Iris pigment epithelial cell (primary cell): ENCODE results near the gene LRMDA.
A peak's percentile ranks its signal among the peaks of the same experiment; 100 is the strongest.
"Not testable (repeated sequence)": the region's sequence is repeated elsewhere in the genome, so short reads cannot be mapped to it uniquely, and the experiment has no call there.

ENCODE experiments used
- DNase-seq: peaks from one replicate; pipeline ENCODE4 v3.0.0-alpha.2; 2011; ENCODE audit warnings: low read depth

The LRMDA gene

GRCh38 chr10:76509446-76509845 lies 1078.0 kb downstream of the LRMDA start:
- peak; percentile 7 for DNase-seq

DNA sequence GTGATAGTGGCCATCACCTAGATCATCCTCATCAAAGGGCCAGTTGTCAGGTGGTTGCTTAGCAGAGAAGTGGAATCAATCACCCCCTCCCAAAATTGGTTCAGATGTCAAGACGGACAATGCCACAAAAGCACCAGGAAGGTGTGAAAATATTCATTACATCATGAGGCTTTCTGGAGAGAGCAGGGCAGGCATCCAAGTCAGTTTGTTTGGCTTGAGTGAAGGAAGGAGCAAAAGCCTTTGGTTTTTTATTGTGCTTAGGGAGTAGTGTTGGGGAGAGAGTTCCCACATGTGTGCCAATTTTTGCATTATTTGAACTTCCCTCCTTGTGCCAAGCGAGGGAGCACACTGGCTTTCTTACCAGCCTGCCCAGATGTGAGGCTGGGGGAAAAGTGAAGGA lies 1082.9 kb downstream of the LRMDA start:
- no peak for DNase-seq

GRCh38 chr10:76514869-76515268 lies 1083.4 kb downstream of the LRMDA start:
- DNase-seq, result no peak

DNA sequence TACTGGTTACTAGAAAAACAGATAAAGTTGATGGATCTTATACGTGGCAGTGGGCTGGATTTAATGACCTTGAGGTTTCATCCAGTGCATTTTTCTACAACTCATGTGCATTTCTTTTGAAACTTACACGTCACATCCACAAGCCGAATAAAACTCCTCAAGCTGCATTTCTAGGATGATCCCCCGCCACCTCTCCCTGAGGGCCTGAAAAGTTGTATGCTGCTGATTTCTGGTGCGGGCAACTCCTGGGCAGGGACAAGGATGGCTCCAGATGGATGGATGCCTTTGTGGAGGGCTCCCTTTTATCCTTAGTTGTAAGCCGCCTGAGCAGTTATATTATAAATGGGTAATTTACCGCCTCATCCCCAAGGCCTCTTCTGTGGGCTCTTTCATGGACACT lies 1091.1 kb downstream of the LRMDA start:
- no peak for DNase-seq

DNA sequence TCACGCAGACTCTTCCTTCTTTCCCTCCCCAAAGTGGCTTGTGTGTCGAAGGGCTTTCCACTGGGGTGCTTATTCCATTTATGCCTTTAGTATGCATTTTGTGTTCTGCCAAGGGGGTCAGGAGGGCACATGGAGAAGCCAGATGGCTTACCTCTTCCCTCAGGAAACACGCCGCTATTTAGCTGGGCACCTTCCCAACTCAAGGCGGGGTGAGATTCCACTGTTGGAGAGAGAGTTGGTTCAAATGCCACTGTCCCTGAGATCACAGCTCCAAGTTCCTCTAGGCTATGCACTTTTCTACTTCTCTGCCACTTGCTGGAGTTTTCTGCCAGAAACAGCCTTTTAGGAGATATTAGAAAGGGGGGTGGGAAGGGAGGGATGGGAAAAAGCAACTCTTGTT lies 1091.8 kb downstream of the LRMDA start:
- no peak for DNase-seq

GRCh38 chr10:76523791-76524351 lies 1092.4 kb downstream of the LRMDA start:
- no peak for DNase-seq

DNA sequence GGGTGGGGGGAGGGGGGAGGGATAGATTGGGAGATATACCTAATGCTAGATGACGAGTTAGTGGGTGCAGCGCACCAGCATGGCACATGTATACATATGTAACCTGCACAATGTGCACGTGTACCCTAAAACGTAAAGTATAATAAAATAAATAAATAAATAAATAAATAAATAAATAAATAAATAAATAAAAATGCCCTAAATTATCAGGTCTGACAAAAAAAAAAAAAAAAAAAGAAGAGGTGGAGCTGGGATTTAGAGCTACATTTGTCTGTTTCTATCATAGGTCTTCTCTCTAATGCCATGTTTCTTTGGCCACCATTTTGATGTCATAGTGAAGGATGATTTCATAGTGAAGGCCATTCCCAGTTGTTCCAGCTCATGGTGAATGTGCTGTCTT lies 1095.4 kb downstream of the LRMDA start:
- DNase-seq, result not testable (repeated sequence)

GRCh38 chr10:76540331-76540730 lies 1108.9 kb downstream of the LRMDA start:
- no peak for DNase-seq

DNA sequence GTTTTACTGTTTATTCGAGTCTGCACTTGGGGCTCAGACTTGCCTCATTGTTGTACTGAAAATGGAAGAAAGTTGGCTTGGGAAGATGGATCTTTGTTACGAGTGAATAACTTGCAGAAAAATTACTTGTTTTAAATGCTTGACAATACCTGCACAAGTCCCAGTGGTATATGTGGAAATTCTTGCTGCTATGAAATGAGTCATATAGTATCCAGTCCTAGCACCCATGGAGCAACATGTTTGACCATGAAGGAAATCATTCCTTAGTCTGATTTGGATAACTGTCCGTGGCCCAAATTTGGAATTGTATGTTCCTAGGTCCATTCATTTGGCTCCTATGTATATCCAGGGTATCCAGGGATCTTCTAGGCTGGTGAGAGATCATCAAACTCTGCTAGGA lies 1109.4 kb downstream of the LRMDA start:
- no peak for DNase-seq

DNA sequence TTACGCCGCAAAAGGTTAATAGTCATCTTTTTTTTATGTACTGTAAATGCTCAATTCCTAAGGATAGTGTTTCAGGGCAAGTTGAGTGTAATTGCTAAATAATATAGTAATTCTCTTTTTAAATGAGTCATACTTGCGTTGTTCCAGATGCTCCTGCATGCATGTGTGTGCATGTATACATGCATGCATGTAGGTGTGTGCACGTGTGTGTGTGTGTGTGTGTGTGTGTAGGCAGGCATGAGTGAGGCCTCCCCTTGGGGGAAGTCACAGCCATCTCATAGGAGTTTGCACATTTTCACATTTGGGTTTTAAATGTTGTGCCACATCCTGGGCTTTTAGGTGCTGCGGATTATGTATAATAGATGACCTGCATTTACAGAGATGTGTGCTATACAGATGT lies 1110.4 kb downstream of the LRMDA start:
- DNase-seq, result no peak

- DNase-seq, result no peak
Measured at GRCh38 chr10:76542307-76542930, 1111.0 kb downstream of the LRMDA start.

GRCh38 chr10:76543655-76544054 lies 1112.2 kb downstream of the LRMDA start:
- DNase-seq, result peak; percentile 51

DNA sequence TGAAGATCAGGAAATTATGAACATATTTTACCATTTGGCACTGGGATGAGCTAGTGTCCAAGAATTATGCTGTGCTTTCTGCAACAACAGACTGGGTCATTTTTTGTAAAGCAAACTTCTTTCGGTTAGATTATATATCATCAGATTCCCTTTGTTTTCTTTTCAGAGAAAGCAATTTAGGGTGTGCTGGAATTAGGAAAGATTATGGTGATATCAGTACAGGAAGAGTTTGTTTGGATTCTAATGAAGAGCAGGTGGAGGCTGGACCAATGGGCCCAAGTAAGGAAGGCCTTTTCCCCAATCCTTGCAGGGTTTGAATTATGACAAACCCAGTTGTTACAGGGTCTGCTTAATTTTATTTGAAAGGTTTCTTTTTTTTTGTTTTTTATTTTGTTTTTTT lies 1113.4 kb downstream of the LRMDA start:
- DNase-seq, result no peak

DNA sequence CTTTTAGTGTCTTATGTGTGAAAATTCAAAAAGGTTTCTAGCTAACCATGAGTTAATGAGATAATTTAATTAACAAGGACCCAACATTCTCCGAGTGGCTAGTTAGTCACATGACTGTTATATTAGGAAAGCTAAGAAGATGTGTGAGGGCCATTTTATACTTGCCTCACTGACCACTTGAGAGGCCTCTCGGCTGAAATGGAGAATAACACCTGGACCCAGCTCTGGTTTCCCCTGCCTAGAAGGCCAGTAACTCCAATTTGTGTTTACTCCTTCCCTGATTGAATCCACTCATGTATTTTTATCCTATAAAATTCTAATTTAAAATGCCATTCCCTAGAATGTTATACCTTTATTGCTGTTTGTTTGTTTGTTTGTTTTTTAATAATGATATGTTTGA lies 1115.0 kb downstream of the LRMDA start:
- no peak for DNase-seq

DNA sequence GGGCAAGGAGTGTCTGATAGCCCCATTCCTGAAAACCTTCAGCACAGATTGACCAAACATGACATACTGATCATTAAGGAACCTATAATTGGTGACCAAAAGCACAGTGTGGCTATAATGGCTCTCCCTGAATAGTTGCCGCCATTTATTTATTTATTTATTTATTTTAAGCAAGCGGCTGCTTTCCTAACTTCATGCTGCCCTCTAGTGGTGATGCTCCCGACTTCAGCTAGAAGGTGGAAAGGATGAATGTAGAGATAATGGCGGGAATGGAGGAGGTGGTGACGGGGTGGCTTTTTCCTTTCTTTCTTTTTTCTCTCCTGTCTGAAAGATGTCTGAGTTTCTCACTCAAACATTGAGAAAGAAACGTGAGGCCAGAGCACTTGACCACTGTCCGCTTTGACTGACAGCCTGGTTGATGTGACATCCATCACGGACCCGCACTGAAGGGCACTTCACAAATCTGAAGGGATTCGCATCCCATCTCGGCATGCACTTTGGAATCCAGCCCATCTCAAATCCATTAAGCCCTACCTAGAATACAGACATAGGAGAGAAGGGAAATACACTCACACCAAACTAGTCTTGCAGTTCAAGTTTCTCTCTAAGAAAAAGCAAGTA lies 1116.0 kb downstream of the LRMDA start:
- DNase-seq, result peak; percentile 70

- DNase-seq, result no peak
Measured at GRCh38 chr10:76548716-76549115, 1117.3 kb downstream of the LRMDA start.

DNA sequence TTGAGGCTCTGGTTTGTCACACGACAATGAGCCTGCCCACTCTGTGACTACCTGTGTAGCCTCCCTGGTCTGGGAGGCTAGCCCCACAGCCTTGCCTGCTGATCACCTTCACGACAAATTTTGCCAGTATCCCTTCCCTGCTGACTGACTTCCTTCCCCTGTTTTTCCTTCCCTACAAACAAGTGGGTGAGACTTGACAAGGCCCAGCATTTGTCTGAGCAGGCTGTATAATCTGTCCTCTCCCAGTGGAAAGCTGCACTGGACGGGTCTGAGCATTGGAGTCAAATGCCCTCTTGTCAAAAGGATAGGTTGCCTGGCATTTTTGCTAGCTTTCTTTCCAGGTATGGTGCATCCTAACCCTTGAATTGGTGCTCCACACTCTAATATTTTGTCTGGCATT lies 1117.7 kb downstream of the LRMDA start:
- no peak for DNase-seq

GRCh38 chr10:76550806-76551205 lies 1119.4 kb downstream of the LRMDA start:
- peak; percentile 72 for DNase-seq

DNA sequence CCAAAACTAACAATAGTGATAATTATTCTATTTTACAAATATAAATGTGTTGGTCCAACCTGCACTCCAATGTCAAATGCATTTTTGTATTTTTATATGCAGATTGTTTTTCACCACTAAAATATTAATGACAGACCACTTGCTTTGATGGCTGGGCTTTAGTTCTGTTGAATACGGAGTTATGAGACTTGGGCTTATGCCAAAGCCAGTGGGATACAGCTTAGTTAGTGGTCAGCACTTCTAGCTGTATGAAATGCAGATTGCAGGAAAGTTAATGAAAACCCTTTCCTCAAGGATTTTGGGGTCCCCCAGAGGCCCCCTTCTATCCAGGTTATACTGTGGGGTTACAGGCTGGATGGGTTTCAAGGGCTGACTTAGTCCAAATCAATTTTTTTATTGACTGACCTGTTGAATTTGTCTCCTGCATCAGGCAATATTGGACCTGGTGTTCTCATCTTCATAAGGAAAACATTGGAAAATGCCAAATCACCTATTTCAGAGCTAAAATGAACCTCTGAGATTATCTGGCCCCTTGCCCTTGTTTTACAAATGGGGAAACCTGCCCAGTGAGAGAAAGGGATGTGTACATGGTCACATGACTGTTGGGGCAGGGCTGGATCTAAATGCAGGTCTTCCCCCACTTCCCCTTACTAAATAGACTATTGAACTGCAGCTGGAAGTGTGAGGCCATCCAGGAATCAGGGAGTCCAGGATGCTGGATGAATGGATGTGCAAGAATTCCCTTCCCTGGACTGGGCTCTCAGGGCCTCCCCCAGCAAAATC lies 1120.9 kb downstream of the LRMDA start:
- DNase-seq, result no peak

- DNase-seq, result no peak
Measured at GRCh38 chr10:76553263-76554032, 1122.0 kb downstream of the LRMDA start.

DNA sequence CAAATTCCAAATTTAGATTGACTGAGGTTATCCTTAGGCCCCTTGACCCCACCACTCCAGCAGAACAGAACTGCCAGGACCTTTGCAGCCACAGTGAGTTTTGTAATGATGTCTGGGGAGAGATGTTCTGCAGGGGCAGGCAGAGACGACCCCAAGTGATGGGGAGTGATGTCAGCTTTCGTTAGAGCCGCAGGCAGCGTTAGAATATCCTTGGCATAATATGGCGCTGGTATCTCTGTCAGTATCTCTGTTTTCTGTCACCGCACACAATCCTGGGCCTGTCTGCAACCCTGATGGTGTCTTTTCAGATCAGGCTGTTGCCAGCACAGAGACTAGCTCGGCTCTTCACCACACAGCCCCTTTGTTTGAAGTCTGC lies 1122.6 kb downstream of the LRMDA start:
- DNase-seq, result no peak

GRCh38 chr10:76554478-76554877 lies 1123.1 kb downstream of the LRMDA start:
- no peak for DNase-seq
